ENCODE data around the gene SIRT2.

SIRT2 gene

DNA sequence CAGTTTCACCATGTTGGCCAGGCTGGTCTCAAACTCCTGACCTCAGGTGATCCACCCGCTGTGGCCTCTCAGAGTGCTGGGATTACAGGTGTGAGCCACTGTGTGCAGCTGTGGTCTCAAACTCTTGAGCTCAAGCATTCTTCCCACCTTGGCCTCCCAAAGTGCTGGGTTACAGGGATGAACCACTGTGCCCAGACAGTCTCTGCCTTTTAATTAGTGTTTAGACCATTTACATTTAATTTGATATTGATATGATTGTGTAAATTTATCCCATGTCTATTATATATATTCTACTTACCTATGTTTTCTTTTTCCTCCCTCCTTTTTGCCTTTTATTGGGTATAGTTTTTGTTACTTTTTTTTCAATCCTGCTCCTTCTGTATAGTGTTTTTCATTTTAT lies 2.3 kb upstream of the SIRT2 start:
- H3K18ac ChIP-seq (ENCODE audit: low read length) = no peak overlapping the region
- H3K9ac ChIP-seq (ENCODE audit: low read length) = no peak overlapping the region
- no peak overlapping the region for H3K4me3 ChIP-seq (ENCODE audit: low read depth, low read length)
- no peak overlapping the region for H4K91ac ChIP-seq (ENCODE audit: low read depth, low read length)
- DNase-seq = no peak
- peaks cover 2% of the 10 kb centered on the region for H3K9me3 ChIP-seq (ENCODE audit: insufficient read depth, low read depth, low read length)
- peaks cover 0 to 7% of the 10 kb centered on the region in 2 experiments for H3K4me1 ChIP-seq (ENCODE audit: control insufficient read depth in 1 of 2, insufficient read depth in 2 of 2, low read length in 2 of 2)
- H3K79me2 ChIP-seq (ENCODE audit: control insufficient read depth, insufficient read depth, low read length, poor library complexity) = peaks cover 2% of the 10 kb centered on the region
- no peak overlapping the region for H2AFZ ChIP-seq (ENCODE audit: insufficient read depth, low read length, poor library complexity)
- H3K27ac ChIP-seq (ENCODE audit: low read depth, low read length) = no peak overlapping the region
- no CpG with 5 or more reads among the region's 1 CpG for WGBS (ENCODE audit: extremely low coverage, insufficient coverage, insufficient read length)
- H2AK5ac ChIP-seq (ENCODE audit: low read length) = no peak overlapping the region
- H3K23ac ChIP-seq (ENCODE audit: low read length) = no peak overlapping the region
- H3K4ac ChIP-seq (ENCODE audit: low read depth, low read length) = no peak overlapping the region
- no peaks in the 10 kb centered on the region for H3K27me3 ChIP-seq (ENCODE audit: insufficient read depth, low read length)
- H2BK120ac ChIP-seq (ENCODE audit: insufficient read depth, low read length, poor library complexity) = no peak overlapping the region
- H3K14ac ChIP-seq (ENCODE audit: low read length) = no peak overlapping the region
- no peak overlapping the region for H4K8ac ChIP-seq (ENCODE audit: low read depth, low read length)
- H4K12ac ChIP-seq (ENCODE audit: low read depth, low read length) = no peak overlapping the region
- H2BK12ac ChIP-seq (ENCODE audit: low read length) = no peak overlapping the region
- no peak overlapping the region for H2BK5ac ChIP-seq (ENCODE audit: low read depth, low read length, poor library complexity)
- H3K79me1 ChIP-seq (ENCODE audit: low read length) = peaks cover 2% of the 10 kb centered on the region
- no peak overlapping the region for H3K4me2 ChIP-seq (ENCODE audit: low read length)
- peaks cover 9 to 10% of the 10 kb centered on the region in 2 experiments for H3K36me3 ChIP-seq (ENCODE audit: control insufficient read depth in 1 of 2, insufficient read depth in 2 of 2, low read length in 2 of 2)

DNA sequence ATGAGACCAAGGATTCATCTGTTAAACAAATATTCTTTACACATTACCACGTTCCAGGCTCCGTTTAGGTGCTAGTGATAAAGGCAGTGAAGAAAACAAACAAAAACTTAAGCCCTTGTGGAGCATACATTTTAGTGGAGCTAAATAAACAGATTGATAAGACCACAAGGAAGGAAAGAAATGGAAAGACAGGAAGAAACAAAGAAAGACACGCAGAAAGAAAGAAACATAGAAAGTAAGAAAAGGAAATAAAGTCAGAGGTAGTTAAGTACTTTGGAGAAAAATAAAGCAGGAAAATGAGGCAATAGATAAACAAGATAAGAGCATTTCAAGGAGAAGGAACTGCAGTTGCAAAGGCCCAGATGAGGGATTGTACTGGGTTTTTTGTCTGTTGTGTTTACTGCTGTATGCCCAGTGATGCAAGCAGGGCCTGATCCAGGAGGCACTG lies 1.3 kb upstream of the SIRT2 start:
- H4K8ac ChIP-seq (ENCODE audit: low read depth, low read length) = no peak overlapping the region

DNA sequence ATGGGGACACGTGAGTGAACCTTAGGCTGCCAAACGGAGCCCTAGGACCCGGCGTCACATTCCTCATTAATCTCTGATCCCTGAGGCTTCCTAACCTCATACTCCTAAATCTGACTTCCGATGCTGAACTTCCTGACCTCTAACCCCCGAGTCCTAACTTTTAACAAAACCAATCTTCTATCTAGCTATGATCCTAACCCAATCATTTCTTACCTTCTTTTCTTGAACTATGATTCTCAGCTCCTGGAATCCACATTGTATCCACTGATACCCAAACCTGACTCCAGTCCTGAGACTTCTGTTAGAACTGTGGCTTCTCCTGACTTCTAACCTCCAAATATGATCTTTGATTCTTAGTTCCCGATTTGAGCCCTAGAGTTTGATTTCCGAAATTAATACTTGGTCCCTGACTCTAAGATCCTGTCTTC lies 798 bp upstream of the SIRT2 start:
- Histone ChIP-seq H3K18ac (ENCODE audit: low read length) (peak overlapping the region; percentile 91), H3K9ac (ENCODE audit: low read length) (peak overlapping the region; percentile 63), H2BK120ac (ENCODE audit: insufficient read depth, low read length, poor library complexity) (peak overlapping the region; percentile 84), H3K36me3 (ENCODE audit: control insufficient read depth in 1 of 2, insufficient read depth in 2 of 2, low read length in 2 of 2) (peaks cover 2% of the 10 kb centered on the region in 2 experiments), H4K8ac (ENCODE audit: low read depth, low read length) (peak overlapping the region; percentile 92), H2AK5ac (ENCODE audit: low read length) (no peak overlapping the region), H3K23ac (ENCODE audit: low read length) (no peak overlapping the region), H3K79me1 (ENCODE audit: low read length) (peaks cover 2% of the 10 kb centered on the region), H3K4ac (ENCODE audit: low read depth, low read length) (no peak overlapping the region), H2BK12ac (ENCODE audit: low read length) (no peak overlapping the region), H3K9me3 (ENCODE audit: insufficient read depth, low read depth, low read length) (peaks cover 2% of the 10 kb centered on the region), H3K27ac (ENCODE audit: low read depth, low read length) (peak overlapping the region; percentile 53), H4K91ac (ENCODE audit: low read depth, low read length) (peak overlapping the region; percentile 71), H2BK5ac (ENCODE audit: low read depth, low read length, poor library complexity) (peak overlapping the region; percentile 58), H3K4me1 (ENCODE audit: control insufficient read depth in 1 of 2, insufficient read depth in 2 of 2, low read length in 2 of 2) (peaks cover 0 to 7% of the 10 kb centered on the region in 2 experiments), H3K79me2 (ENCODE audit: control insufficient read depth, insufficient read depth, low read length, poor library complexity) (peaks cover 2% of the 10 kb centered on the region), H2AFZ (ENCODE audit: insufficient read depth, low read length, poor library complexity) (peak overlapping the region; percentile 85), H4K12ac (ENCODE audit: low read depth, low read length) (peak overlapping the region; percentile 67), H3K4me2 (ENCODE audit: low read length) (peak overlapping the region; percentile 95), H3K14ac (ENCODE audit: low read length) (peak overlapping the region; percentile 81), H3K4me3 (ENCODE audit: low read depth, low read length) (peak overlapping the region; percentile 94), H3K27me3 (ENCODE audit: insufficient read depth, low read length) (no peaks in the 10 kb centered on the region)
- 100% methylated on average over 1 of the region's 8 CpGs for WGBS (ENCODE audit: extremely low coverage, insufficient coverage, insufficient read length)
- peak; percentile 23 to 51 for DNase-seq

More for the DNA sequence above, 1.3 kb upstream of the SIRT2 start:
- H3K27me3 ChIP-seq (ENCODE audit: insufficient read depth, low read length) = no peaks in the 10 kb centered on the region
- H3K79me1 ChIP-seq (ENCODE audit: low read length) = peaks cover 2% of the 10 kb centered on the region
- no peak overlapping the region for H3K14ac ChIP-seq (ENCODE audit: low read length)
- H3K79me2 ChIP-seq (ENCODE audit: control insufficient read depth, insufficient read depth, low read length, poor library complexity) = peaks cover 2% of the 10 kb centered on the region
- no peak overlapping the region for H2AFZ ChIP-seq (ENCODE audit: insufficient read depth, low read length, poor library complexity)
- H3K18ac ChIP-seq (ENCODE audit: low read length) = no peak overlapping the region
- H3K4me3 ChIP-seq (ENCODE audit: low read depth, low read length) = no peak overlapping the region
- peak in 1 of 2 donors; percentile 41 for DNase-seq
- no peak overlapping the region for H3K9ac ChIP-seq (ENCODE audit: low read length)
- no peak overlapping the region for H2BK120ac ChIP-seq (ENCODE audit: insufficient read depth, low read length, poor library complexity)
- peaks cover 7 to 8% of the 10 kb centered on the region in 2 experiments for H3K36me3 ChIP-seq (ENCODE audit: control insufficient read depth in 1 of 2, insufficient read depth in 2 of 2, low read length in 2 of 2)
- H4K91ac ChIP-seq (ENCODE audit: low read depth, low read length) = no peak overlapping the region
- no peak overlapping the region for H3K27ac ChIP-seq (ENCODE audit: low read depth, low read length)
- no peak overlapping the region for H2BK5ac ChIP-seq (ENCODE audit: low read depth, low read length, poor library complexity)
- no peak overlapping the region for H3K23ac ChIP-seq (ENCODE audit: low read length)
- no peak overlapping the region for H4K12ac ChIP-seq (ENCODE audit: low read depth, low read length)
- H3K9me3 ChIP-seq (ENCODE audit: insufficient read depth, low read depth, low read length) = peaks cover 2% of the 10 kb centered on the region
- H2AK5ac ChIP-seq (ENCODE audit: low read length) = no peak overlapping the region
- WGBS (ENCODE audit: extremely low coverage, insufficient coverage, insufficient read length) = no CpG with 5 or more reads among the region's 3 CpGs
- peaks cover 0 to 7% of the 10 kb centered on the region in 2 experiments for H3K4me1 ChIP-seq (ENCODE audit: control insufficient read depth in 1 of 2, insufficient read depth in 2 of 2, low read length in 2 of 2)
- H3K4ac ChIP-seq (ENCODE audit: low read depth, low read length) = no peak overlapping the region
- no peak overlapping the region for H2BK12ac ChIP-seq (ENCODE audit: low read length)
- H3K4me2 ChIP-seq (ENCODE audit: low read length) = no peak overlapping the region

DNA sequence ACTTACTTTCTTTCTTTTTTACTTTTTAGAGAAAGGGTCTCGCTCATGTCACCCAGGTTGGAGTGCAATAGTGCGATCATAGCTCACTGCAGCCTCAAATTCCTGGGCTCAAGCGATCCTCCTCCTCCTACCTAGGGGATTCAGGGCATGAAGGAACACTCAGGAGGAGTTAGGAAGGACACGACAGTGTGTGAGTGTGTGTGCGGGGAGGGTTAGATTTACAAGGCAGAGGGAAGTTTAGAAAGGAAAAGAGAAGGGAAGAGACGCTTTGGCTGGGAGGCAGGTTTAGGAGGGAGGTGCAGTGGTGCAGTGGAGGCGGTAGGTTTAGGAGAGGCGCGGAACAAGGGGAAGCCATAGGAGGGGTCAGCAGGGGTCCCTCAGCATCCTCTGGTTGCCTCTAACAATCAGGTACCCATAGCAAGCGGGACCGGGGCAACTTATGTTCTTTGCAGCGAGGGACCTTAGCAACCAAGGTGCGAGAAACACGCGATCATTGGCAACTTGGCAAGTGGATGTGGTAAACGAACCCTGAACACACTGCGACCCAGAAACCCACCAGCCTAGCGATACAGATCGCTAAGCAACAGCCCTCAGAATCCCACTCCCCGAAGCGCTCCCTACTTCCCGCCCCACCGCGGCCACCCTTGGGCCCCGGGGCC lies 501 bp downstream of the SIRT2 start:
- Histone ChIP-seq H3K4ac (ENCODE audit: low read depth, low read length) (no peak overlapping the region), H3K9me3 (ENCODE audit: insufficient read depth, low read depth, low read length) (peaks cover 2% of the 10 kb centered on the region), H3K79me1 (ENCODE audit: low read length) (peaks cover 2% of the 10 kb centered on the region), H4K91ac (ENCODE audit: low read depth, low read length) (peak overlapping the region; percentile 6), H3K18ac (ENCODE audit: low read length) (no peak overlapping the region), H2AFZ (ENCODE audit: insufficient read depth, low read length, poor library complexity) (peak overlapping the region; percentile 78), H3K4me2 (ENCODE audit: low read length) (peak overlapping the region; percentile 83), H4K12ac (ENCODE audit: low read depth, low read length) (no peak overlapping the region), H3K4me3 (ENCODE audit: low read depth, low read length) (peak overlapping the region; percentile 76), H3K9ac (ENCODE audit: low read length) (peak overlapping the region; percentile 49), H3K23ac (ENCODE audit: low read length) (no peak overlapping the region), H3K14ac (ENCODE audit: low read length) (no peak overlapping the region), H2BK5ac (ENCODE audit: low read depth, low read length, poor library complexity) (no peak overlapping the region), H3K4me1 (ENCODE audit: control insufficient read depth in 1 of 2, insufficient read depth in 2 of 2, low read length in 2 of 2) (peaks cover 0 to 7% of the 10 kb centered on the region in 2 experiments), H3K36me3 (ENCODE audit: control insufficient read depth in 1 of 2, insufficient read depth in 2 of 2, low read length in 2 of 2) (no peaks in the 10 kb centered on the region), H3K27me3 (ENCODE audit: insufficient read depth, low read length) (no peaks in the 10 kb centered on the region), H2BK120ac (ENCODE audit: insufficient read depth, low read length, poor library complexity) (no peak overlapping the region), H3K27ac (ENCODE audit: low read depth, low read length) (no peak overlapping the region), H2BK12ac (ENCODE audit: low read length) (no peak overlapping the region), H4K8ac (ENCODE audit: low read depth, low read length) (peak overlapping the region; percentile 44), H2AK5ac (ENCODE audit: low read length) (no peak overlapping the region), H3K79me2 (ENCODE audit: control insufficient read depth, insufficient read depth, low read length, poor library complexity) (peaks cover 2% of the 10 kb centered on the region)
- no peak for DNase-seq
- no CpG with 5 or more reads among the region's 25 CpGs for WGBS (ENCODE audit: extremely low coverage, insufficient coverage, insufficient read length)

All from trophoblast cell (in vitro differentiated cells and primary cell).